GM19463 (cell line): ENCODE measurements around the gene PNPLA6.
A peak's percentile ranks its signal among the peaks of the same experiment; 100 is the strongest.

Experiments
- ATAC-seq: cut with Tn5 transposase; IDR thresholded peaks from one replicate; pipeline ENCODE4 v1.9.1; 2021; ENCODE audit warnings: mild to moderate bottlenecking, moderate library complexity; ENCODE audit not compliant: unreplicated experiment

PNPLA6 gene

GRCh38 chr19:7515110-7515644 lies 20.3 kb upstream of the PNPLA6 start:
- ATAC-seq = no peak

DNA sequence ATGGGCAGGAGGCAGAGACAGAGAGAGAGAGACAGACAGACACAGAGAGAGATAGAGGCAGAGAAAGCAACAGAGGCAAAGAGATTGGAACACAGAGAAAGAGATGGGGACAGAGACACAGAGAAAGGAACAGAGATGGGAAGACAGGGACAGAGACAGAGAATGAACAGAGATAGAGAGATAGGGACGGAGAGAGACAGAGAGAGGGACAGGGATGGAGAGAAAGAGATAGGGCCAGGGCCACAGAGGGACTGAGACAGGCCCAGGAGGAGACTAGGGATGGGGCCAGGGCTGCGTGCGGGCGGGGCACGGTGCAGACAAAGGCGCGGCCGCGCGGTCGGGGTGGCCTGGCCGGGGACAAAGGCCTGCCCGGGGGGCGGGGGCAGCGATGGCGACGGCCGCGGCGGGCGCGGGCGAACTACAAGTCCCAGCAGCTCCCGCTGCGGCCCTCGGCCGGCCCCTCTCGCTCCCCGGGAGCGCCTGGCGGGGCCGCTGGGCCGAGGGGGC lies 19.8 kb upstream of the PNPLA6 start, which contains the start of gene ZNF358:
Gene ZNF358, plus strand, starts transcription at position 459 of the 507 bp plus-strand sequence. CDS start 3,140 bp downstream, outside the sequence.
- ATAC-seq = no peak

DNA sequence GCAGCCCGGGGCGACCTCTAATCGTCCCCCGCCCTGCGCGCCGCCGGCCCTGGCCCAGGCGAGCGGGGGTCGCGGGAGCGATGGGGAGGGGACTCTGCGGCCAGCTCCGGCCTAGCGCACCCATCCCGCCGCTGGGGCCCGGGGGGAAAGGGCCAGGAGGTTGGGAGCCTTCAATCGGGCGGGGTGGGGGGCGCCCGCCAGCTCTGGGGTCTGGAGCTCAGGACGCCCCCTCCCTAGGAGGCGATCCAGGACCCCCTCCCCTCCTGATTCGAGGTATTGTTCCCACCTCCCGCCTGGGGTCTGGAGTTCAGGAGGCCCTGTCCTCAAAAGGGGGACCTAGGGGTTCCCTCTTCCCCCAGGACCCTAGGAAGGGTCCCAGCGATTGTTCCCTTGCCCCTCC lies 19.2 kb upstream of the PNPLA6 start:
- no peak for ATAC-seq

DNA sequence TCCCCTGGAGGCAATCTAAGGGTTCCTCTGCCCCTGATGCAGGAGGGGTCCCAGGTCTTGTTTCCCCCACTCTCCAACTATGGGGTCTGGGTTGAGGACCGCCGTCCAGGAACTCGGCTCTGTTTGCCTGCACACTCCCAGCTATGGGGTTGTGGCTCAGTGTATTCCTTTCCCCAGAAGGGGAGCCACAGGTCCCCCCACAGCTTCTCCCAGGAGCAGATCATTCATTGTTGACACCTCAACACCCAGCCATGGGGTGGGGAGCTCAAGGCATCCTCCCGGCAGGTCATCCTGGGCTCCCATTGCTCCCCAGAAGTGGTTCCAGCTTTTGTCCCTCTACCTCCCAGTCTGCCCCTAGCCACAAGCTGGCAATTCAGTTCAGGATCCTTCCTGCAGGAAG lies 18.6 kb upstream of the PNPLA6 start:
- no peak for ATAC-seq

DNA sequence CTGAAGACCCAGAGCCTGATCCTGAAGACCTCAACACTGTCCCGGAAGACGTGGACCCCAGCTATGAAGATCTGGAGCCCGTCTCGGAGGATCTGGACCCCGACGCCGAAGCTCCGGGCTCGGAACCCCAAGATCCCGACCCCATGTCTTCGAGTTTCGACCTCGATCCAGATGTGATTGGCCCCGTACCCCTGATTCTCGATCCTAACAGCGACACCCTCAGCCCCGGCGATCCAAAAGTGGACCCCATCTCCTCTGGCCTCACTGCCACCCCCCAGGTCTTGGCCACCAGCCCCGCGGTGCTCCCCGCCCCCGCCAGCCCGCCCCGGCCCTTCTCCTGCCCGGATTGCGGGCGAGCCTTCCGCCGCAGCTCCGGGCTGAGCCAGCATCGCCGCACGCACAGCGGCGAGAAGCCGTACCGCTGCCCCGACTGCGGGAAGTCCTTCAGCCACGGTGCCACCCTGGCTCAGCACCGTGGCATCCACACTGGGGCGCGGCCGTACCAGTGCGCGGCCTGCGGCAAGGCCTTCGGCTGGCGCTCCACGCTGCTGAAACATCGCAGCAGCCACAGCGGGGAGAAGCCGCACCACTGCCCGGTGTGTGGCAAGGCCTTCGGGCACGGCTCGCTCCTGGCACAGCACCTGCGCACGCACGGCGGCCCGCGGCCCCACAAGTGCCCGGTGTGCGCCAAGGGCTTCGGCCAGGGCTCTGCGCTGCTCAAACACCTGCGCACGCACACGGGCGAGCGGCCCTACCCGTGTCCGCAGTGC lies 16.0 kb upstream of the PNPLA6 start:
- no peak for ATAC-seq

GRCh38 chr19:7520131-7521051 lies 15.1 kb upstream of the PNPLA6 start:
- ATAC-seq = no peak

- ATAC-seq = no peak
Observed at GRCh38 chr19:7521551-7522071, 13.9 kb upstream of the PNPLA6 start.

DNA sequence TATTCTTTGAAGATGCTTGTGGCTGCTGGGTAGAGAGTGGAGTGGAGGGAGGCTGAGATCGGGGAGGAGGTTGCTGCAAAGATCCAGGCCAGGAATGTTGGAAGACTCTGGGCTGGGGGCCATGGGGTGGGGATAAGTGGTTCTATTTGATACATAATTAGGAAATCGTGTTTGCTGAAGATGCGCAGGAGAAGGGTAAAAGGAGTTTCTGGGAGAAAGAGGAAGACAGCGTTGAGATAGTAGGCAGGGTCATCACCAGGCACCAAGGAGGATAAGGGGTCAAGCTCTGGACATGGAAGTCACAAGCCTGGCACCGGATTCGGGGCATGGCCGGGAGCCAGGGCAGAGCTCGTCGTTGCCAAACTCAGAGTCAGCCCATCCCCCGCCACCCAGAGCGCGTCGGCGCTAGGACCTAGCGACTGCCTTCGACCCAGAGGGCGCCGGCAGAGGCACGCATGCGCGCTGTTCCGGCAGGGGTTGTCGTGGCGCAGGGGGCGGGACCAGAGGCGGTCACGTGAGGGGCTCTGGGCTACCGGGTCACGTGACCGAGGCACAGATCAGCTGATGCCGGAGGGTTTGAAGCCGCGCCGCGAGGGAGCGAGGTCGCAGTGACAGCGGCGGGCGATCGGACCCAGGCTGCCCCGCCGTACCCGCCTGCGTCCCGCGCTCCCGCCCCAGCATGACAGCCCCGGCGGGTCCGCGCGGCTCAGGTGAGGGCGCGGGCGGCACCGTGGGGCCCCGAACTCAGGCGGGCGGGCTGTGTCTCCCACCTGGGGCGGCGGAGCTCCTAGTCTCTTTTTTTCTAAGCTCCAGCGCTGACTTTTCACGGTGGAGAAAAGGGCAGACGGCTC lies 13.2 kb upstream of the PNPLA6 start, which contains the start of gene MCOLN1:
Gene MCOLN1, plus strand, starts transcription at position 553 of the 851 bp plus-strand sequence. Its CDS starts 127 bp downstream, at position 680.
- peak; percentile 95 for ATAC-seq

GRCh38 chr19:7522923-7523667 lies 12.4 kb upstream of the PNPLA6 start:
- ATAC-seq = no peak

- ATAC-seq = no peak
Observed at GRCh38 chr19:7524523-7524922, 11.0 kb upstream of the PNPLA6 start.

DNA sequence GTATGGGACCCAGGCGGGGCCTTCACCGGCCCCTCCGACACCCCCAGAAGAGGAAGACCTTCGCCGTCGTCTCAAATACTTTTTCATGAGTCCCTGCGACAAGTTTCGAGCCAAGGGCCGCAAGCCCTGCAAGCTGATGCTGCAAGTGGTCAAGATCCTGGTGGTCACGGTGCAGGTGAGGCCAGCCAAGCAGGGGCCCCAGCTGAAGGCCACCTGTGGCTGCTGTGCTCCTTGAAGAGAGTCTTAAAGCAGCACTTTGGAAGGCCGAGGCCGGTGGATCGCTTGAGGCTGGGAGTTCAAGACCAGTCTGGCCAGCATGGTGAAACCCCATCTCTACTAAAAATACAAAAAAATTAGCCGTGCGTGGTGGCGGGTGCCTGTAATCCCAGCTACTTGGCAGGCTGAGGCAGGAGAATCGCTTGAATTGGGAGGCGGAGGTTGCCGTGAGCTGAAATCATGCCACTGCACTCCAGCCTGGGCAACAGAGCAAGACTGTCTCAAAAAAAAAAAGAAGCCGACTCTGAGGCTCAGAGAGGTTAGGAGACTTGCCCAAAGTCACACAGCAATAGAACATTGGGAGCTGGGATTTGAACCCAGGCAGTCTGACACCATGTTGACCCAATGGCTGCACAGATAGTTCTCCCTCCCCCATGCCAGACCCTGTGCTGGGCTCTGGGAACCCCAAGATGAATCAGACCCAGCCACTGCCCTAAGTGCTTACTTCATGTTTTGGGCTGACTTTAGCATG lies 10.4 kb upstream of the PNPLA6 start:
- ATAC-seq = no peak

- ATAC-seq = no peak
Observed at GRCh38 chr19:7526059-7526929, 9.2 kb upstream of the PNPLA6 start.

GRCh38 chr19:7527516-7528191 lies 7.9 kb upstream of the PNPLA6 start:
- no peak for ATAC-seq

DNA sequence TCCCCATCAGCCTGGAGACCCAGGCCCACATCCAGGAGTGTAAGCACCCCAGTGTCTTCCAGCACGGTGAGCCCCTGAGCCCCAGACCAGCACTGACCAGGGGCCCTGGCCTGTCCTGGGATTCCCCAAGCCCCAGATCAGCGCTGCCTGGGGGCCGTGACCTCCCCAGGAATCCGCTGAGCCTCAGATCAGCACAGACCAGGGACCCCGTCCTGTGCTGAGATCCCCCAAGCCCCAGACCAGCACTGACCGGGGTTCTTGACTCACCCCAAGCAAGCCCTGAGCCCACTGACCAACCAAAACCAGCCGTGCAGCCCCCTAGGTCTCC lies 7.4 kb upstream of the PNPLA6 start:
- no peak for ATAC-seq

GRCh38 chr19:7528522-7529245 lies 6.8 kb upstream of the PNPLA6 start:
- ATAC-seq = no peak

DNA sequence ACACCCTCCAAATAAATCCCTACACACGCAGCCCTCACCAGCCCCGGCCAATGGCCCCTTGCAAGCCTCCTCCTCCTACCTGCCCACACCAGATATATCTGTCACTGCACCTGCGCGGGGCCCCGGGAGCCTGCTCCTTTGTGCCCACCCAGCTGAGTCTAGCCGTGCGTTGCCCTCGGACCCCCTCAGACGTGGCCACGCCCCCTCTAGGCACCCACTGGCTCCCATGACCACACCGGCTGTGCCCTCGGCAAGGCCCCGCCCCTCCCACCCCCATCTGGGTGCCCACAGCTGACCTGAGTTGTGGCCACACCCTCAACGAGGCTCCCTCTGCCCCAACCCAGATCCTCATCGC lies 6.3 kb upstream of the PNPLA6 start:
- no peak for ATAC-seq
